T-cell (primary cell): ENCODE measurements around the gene AP2S1. TPM values are rescaled to one million over a fixed set of nuclear protein-coding genes. Genes with fewer than 3 reads are reported as not detected.
"Not testable (repeated sequence)": the region's sequence is repeated elsewhere in the genome, so short reads cannot be mapped to it uniquely, and the experiment has no call there.

Experiments used
- ATAC-seq, 4 experiments: fragments of 200-7000 bp in 3 of 4; fragments of 150-1000 bp in 1 of 4; cut with Tn5 transposase; replicated peaks in 1 of 4; 1 replicate in 3 of 4; 2 replicates in 1 of 4; pipeline ENCODE4 v1.10.0; 2021; ENCODE audit warnings: moderate library complexity in 3 of 4, mild to moderate bottlenecking in 2 of 4, moderate number of reproducible peaks in 1 of 4
- CTCF ChIA-PET, 2 donors: fragments of 300-600 bp; sonication (Branson Sonifier 250); formaldehyde crosslinking; loops; one replicate each; lab custom pipeline; 2022; ENCODE audit warnings: antibody characterized with exemption in 2 of 2; lab: Charles Lee
- POLR2A ChIA-PET, 2 donors: fragments of 300-600 bp; sonication (Branson Sonifier 250); formaldehyde crosslinking; loops; one replicate each; lab custom pipeline; 2022; ENCODE audit warnings: antibody characterized with exemption in 2 of 2; lab: Charles Lee
- DNase-seq, 35 experiments: peaks; one replicate each; pipeline versions ENCODE4 v3.0.0 to v3.0.0-alpha.2; 2013 to 2023
- H3K27ac ChIP-seq: one replicate; pipeline ENCODE4 v1.5.1; 2013; ENCODE audit warnings: low read length
- H3K27me3 ChIP-seq, 2 experiments: replicated peaks in 1 of 2; 1 replicate in 1 of 2; 2 replicates in 1 of 2; pipeline versions ENCODE4 v1.6.1 to v1.7.0; 2013; ENCODE audit warnings: low read length in 1 of 2, mixed read lengths in 1 of 2; ENCODE audit not compliant: control insufficient read depth in 2 of 2, insufficient read depth in 2 of 2; ENCODE audit errors: extremely low read depth in 1 of 2
- H3K36me3 ChIP-seq, 2 donors: 1 replicate in 1 of 2; 2 replicates in 1 of 2; pipeline versions ENCODE4 v1.6.1 to v1.7.0; 2013; ENCODE audit warnings: low read length in 1 of 2; ENCODE audit not compliant: control insufficient read depth in 2 of 2, insufficient read depth in 1 of 2; ENCODE audit errors: extremely low read depth in 1 of 2
- H3K4me1 ChIP-seq, 2 experiments: 1 replicate in 1 of 2; 2 replicates in 1 of 2; pipeline versions ENCODE4 v1.6.1 to v1.7.0; 2013; ENCODE audit warnings: low read length in 2 of 2, mixed read lengths in 1 of 2; ENCODE audit not compliant: insufficient read depth in 2 of 2, control insufficient read depth in 1 of 2; ENCODE audit errors: extremely low read depth in 1 of 2
- H3K4me3 ChIP-seq, 2 donors: 1 replicate in 1 of 2; 2 replicates in 1 of 2; pipeline versions ENCODE4 v1.5.1 to v1.7.0; 2013; ENCODE audit warnings: mild to moderate bottlenecking in 2 of 2, low read length in 1 of 2, moderate library complexity in 1 of 2; ENCODE audit not compliant: control insufficient read depth in 1 of 2; ENCODE audit errors: extremely low read depth in 1 of 2
- H3K9me3 ChIP-seq: 2 replicates; pipeline ENCODE4 v1.7.0; 2013
- H3K27ac Mint-ChIP-seq, 2 donors: one replicate each; pipeline ENCODE4 v1.8.0; 2020 to 2021; ENCODE audit warnings: mild to moderate bottlenecking in 2 of 2, mixed read lengths in 2 of 2
- H3K27me3 Mint-ChIP-seq, 2 donors: one replicate each; pipeline ENCODE4 v1.8.0; 2021 to 2022; ENCODE audit warnings: mixed read lengths in 2 of 2
- H3K36me3 Mint-ChIP-seq: one replicate; pipeline ENCODE4 v1.8.0; 2021; ENCODE audit warnings: mixed read lengths
- H3K4me1 Mint-ChIP-seq, 3 donors: one replicate each; pipeline ENCODE4 v1.8.0; 2020 to 2022; ENCODE audit warnings: mixed read lengths in 3 of 3, mild to moderate bottlenecking in 1 of 3
- H3K4me3 Mint-ChIP-seq, 3 donors: one replicate each; pipeline ENCODE4 v1.8.0; 2020 to 2022; ENCODE audit warnings: mild to moderate bottlenecking in 3 of 3, mixed read lengths in 3 of 3, moderate library complexity in 3 of 3
- H3K9me3 Mint-ChIP-seq, 3 donors: one replicate each; pipeline ENCODE4 v1.8.0; 2020 to 2022; ENCODE audit warnings: mixed read lengths in 3 of 3
- WGBS: methylation state at CpG from one replicate; pipeline ENCODE4 v1.1.5; 2013; ENCODE audit warnings: missing lambda C conversion rate; ENCODE audit not compliant: insufficient coverage; 5-methylcytosine and 5-hydroxymethylcytosine counted together
- total RNA-seq, 35 experiments: library from RNA in 6 of 35; stranded (reverse) in 6 of 35; fragments of 120-200 nt in 1 of 35; gene quantifications; one replicate each; pipeline versions ENCODE4 v1.2.1 to v1.2.4 and lab custom pipeline; 2013 to 2026

Gene AP2S1
- total RNA-seq, 5 donors from 2014 or later (not counting 1 experiment from before 2014, with no cell fraction given), result 36.6 to 51.5 (median 49.1) TPM

- POLR2A ChIA-PET, result no interaction called here
- ATAC-seq (no peak), DNase-seq (no peak)
- H3K4me1 ChIP-seq, result peaks cover 17 to 48% of the 10 kb centered on the region in 2 experiments
- H3K27me3 ChIP-seq, result no peaks in the 10 kb centered on the region
- Mint-ChIP-seq H3K27ac (peak overlapping the region; percentile 88 to 98), H3K36me3 (no peaks in the 10 kb centered on the region), H3K4me3 (peak overlapping the region in 2 of 3 donors; percentile 93 to 95), H3K9me3 (no peaks in the 10 kb centered on the region), H3K27me3 (no peaks in the 10 kb centered on the region), H3K4me1 (peaks cover 17 to 24% (median 20%) of the 10 kb centered on the region in 3 donors)
- CTCF ChIA-PET, result interaction anchor here in 1 of 2 donors (0.8 to 1.0 kb wide), 2 partner anchors 78 to 96 kb away, joined by 3 read pairs; no protein-coding TSS in a partner anchor
- peak overlapping the region; percentile 77 for H3K27ac ChIP-seq
- H3K9me3 ChIP-seq, result no peaks in the 10 kb centered on the region
- H3K4me3 ChIP-seq, result peak overlapping the region; percentile 64 to 73
- no peaks in the 10 kb centered on the region for H3K36me3 ChIP-seq
- 5% methylated on average over 13 of the region's 18 CpGs for WGBS
Observed at GRCh38 chr19:46859637-46860124, 9.0 kb upstream of the AP2S1 start.

DNA sequence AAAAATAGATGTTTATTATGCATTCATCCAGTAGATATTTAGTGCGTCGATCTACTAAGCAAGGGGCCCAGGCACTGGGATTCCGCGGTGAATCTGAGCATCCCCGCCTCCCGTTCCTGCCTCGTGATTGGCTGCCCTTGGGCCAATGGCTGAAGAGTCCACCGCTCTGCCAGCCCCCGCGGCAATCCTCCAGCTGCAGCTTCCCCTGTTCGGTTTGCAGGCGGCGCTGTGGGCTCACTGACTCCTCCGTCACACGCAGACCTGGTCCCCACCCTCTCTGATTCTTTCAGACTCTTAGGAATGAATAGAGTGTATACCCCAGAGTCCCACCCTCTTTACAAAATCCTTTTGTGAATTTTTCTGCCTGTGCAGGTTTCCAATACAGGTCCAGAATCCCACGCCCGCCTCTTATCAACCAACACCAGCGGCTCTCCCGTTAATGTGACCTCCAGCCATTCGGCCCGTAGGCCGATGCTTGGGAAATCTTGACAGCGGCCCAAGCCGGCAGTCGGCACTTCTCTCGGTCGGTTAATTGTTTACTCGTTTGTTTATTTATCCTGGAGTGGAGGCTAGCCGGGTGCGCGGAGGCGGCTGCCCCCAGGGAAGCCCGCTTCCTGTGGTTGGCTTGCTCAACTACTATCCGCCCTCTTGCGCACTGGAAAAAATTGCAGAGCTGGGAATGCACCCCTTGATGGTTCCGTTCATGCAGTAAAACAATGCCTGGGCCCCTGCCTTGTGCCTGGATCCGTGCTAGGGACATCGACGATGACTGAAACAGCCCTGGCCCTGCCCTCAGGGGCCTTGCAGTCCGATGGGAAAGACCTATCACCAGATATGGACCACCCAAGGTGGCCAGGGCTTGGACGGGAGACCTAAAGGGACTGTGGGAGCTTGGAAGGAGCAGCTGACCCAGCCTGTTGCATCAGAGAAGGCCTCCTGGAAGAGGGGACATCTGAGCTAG is 5.7 kb upstream of the AP2S1 start:
- WGBS, result 13% methylated on average over 39 of the region's 41 CpGs
- H3K27ac ChIP-seq, result no peak overlapping the region
- DNase-seq (peak; percentile 78 to 95 (median 90)), ATAC-seq (peak; percentile 59 to 70 (median 64))
- H3K36me3 ChIP-seq, result no peaks in the 10 kb centered on the region
- ChIA-PET POLR2A (no interaction called here), CTCF (interaction anchor here in 1 of 2 donors (0.6 to 1.3 kb wide), 6 partner anchors 15 to 435 kb away, joined by 3 to 6 read pairs (median 5); no protein-coding TSS in a partner anchor)
- peaks cover 9 to 22% of the 10 kb centered on the region in 2 experiments for H3K4me1 ChIP-seq
- peaks cover 17 to 24% (median 22%) of the 10 kb centered on the region in 3 donors for H3K4me1 Mint-ChIP-seq
- H3K36me3 Mint-ChIP-seq, result no peaks in the 10 kb centered on the region
- H3K27me3 ChIP-seq, result no peaks in the 10 kb centered on the region
- H3K27ac Mint-ChIP-seq, result peak overlapping the region; percentile 31 to 55
- no peaks in the 10 kb centered on the region for H3K9me3 ChIP-seq
- no peaks in the 10 kb centered on the region for H3K27me3 Mint-ChIP-seq
- peak overlapping the region; percentile 70 to 73 (median 73) for H3K4me3 Mint-ChIP-seq
- H3K9me3 Mint-ChIP-seq, result no peaks in the 10 kb centered on the region
- peak overlapping the region; percentile 27 to 71 for H3K4me3 ChIP-seq

DNA sequence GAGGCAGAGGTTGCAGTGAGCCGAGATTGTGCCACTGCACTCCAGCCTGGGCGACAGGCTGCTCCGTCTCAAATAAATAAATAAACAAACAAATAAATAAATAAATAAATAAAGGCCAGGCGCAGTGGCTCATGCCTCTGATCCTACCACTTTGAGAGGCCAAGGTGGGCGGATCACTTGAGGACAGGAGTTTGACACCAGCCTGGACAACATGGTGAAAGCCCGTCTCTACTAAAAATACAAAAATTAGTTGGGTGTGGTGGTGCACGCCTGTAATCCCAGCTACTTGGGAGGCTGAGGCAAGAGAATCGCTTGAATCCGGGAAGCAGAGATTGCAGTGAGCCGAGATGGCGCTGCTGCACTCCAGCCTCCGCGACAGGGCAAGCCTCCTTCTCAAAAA is 4.1 kb upstream of the AP2S1 start:
- ATAC-seq, H3K27ac Mint-ChIP-seq, H3K27me3 Mint-ChIP-seq, CTCF ChIA-PET, H3K4me3 ChIP-seq, DNase-seq, H3K4me3 Mint-ChIP-seq, H3K9me3 Mint-ChIP-seq, POLR2A ChIA-PET, H3K27me3 ChIP-seq, H3K36me3 ChIP-seq, H3K27ac ChIP-seq, H3K9me3 ChIP-seq, H3K36me3 Mint-ChIP-seq: not testable (repeated sequence)
- no CpG with 5 or more reads among the region's 13 CpGs for WGBS
- peaks cover 22 to 29% (median 28%) of the 10 kb centered on the region in 3 donors for H3K4me1 Mint-ChIP-seq
- peaks cover 12 to 30% of the 10 kb centered on the region in 2 experiments for H3K4me1 ChIP-seq

DNA sequence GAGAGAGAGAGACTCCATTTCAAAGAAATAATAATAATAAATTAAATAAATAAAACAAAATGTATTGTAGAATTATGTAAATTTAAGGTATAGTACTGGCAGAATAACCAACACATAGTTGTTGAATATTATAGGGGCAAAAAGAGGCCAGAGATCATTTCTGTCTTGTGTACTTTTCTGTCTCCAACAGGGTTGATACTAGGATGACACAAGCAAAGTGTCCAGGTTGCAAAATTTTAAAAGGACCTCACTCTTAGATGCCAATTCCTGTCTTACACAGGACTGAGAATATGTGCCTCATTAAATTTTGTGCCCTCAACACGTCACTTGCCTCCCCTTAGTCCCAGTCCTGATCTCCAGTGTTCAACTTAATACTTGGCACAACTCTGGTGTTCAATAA is 2.2 kb upstream of the AP2S1 start:
- H3K36me3 Mint-ChIP-seq, result peaks cover under 1% of the 10 kb centered on the region
- CTCF ChIA-PET, result no interaction called here
- WGBS, result 80% methylated on average over 1 of the region's 1 CpG

DNA sequence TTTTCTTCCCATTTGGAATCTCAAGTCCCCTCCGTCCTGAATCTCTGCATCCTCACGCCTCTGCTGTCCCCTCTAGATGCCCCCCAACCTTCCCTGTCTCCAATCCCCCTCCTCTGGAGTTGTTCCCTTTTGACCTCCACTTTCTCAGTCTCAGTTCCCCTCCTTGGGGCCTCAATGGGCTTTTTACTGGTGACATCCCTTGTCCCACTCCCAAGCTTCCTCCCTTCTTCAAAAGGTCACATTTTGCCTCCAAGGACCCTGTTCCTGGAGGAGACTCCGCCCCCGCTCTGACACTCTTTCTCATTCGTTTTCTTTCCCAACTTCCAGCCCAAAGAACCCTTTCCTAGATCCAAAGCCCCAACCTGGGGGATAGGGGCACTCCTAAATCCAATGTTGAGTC is 1.0 kb downstream of the AP2S1 start:
- no peak for ATAC-seq
- CTCF ChIA-PET, result interaction anchor here in 1 of 2 donors (0.5 kb wide), 1 partner anchor 984 kb away, joined by 4 read pairs; no protein-coding TSS in a partner anchor

More for the DNA sequence above, 2.2 kb upstream of the AP2S1 start:
- Mint-ChIP-seq H3K27me3 (no peaks in the 10 kb centered on the region), H3K4me3 (no peak overlapping the region), H3K4me1 (peaks cover 27 to 37% (median 34%) of the 10 kb centered on the region in 3 donors), H3K9me3 (no peaks in the 10 kb centered on the region), H3K27ac (no peak overlapping the region)
- no peak for DNase-seq
- H3K27me3 ChIP-seq, result no peaks in the 10 kb centered on the region
- no peaks in the 10 kb centered on the region for H3K36me3 ChIP-seq
- no peaks in the 10 kb centered on the region for H3K9me3 ChIP-seq
- no peak overlapping the region for H3K4me3 ChIP-seq
- H3K4me1 ChIP-seq, result peaks cover 15 to 34% of the 10 kb centered on the region in 2 experiments
- ATAC-seq, result no peak
- POLR2A ChIA-PET, result no interaction called here
- no peak overlapping the region for H3K27ac ChIP-seq

DNA sequence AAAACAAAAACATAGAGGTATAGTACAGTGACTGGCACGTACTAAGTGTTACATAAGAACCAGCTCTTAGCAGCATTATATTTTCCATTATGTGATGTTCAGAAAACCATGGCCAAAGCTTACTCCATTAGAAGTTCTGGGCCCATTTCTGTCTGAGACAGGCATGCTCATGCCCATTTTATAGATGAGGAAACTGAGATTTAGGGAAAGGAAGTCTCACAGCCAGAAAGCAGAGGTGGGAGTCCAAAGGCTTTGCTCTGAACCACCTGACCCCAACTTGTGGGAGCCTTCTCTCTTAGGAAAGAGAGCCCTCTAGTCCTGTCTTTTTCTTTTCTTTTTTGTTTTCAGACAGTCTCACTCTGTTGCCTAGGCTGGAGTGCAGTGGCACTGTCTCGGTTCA is 2.3 kb downstream of the AP2S1 start:
- POLR2A ChIA-PET, result interaction anchor here (0.5 to 0.7 kb wide), 2 partner anchors 214 to 330 kb away, joined by 3 to 4 read pairs; no protein-coding TSS in a partner anchor
- no peaks in the 10 kb centered on the region for H3K9me3 Mint-ChIP-seq
- H3K27me3 Mint-ChIP-seq, result no peaks in the 10 kb centered on the region
- ATAC-seq (no peak), DNase-seq (no peak)
- CTCF ChIA-PET, result no interaction called here
- H3K4me3 ChIP-seq, result no peak overlapping the region
- H3K4me1 ChIP-seq, result peaks cover 9 to 20% of the 10 kb centered on the region in 2 experiments
- no CpG with 5 or more reads among the region's 2 CpGs for WGBS
- H3K36me3 Mint-ChIP-seq, result peaks cover 15% of the 10 kb centered on the region
- no peak overlapping the region for H3K27ac ChIP-seq
- H3K27me3 ChIP-seq, result no peaks in the 10 kb centered on the region
- H3K4me1 Mint-ChIP-seq, result peaks cover 17 to 25% (median 23%) of the 10 kb centered on the region in 3 donors
- no peak overlapping the region for H3K4me3 Mint-ChIP-seq
- H3K36me3 ChIP-seq, result peaks cover 0 to 14% of the 10 kb centered on the region in 2 donors
- no peak overlapping the region for H3K27ac Mint-ChIP-seq
- H3K9me3 ChIP-seq, result no peaks in the 10 kb centered on the region

More for the DNA sequence above, 1.0 kb downstream of the AP2S1 start:
- no peaks in the 10 kb centered on the region for H3K27me3 Mint-ChIP-seq
- no peak overlapping the region for H3K27ac ChIP-seq
- POLR2A ChIA-PET, result no interaction called here
- peak overlapping the region; percentile 81 to 86 for H3K27ac Mint-ChIP-seq
- H3K4me3 Mint-ChIP-seq, result peak overlapping the region; percentile 87 to 94 (median 91)
- no peaks in the 10 kb centered on the region for H3K9me3 Mint-ChIP-seq
- H3K27me3 ChIP-seq, result no peaks in the 10 kb centered on the region
- H3K36me3 ChIP-seq, result peaks cover 0 to 3% of the 10 kb centered on the region in 2 donors
- H3K36me3 Mint-ChIP-seq, result peaks cover 10% of the 10 kb centered on the region
- H3K4me3 ChIP-seq, result peak overlapping the region; percentile 55 to 89
- H3K4me1 ChIP-seq, result peaks cover 9 to 20% of the 10 kb centered on the region in 2 experiments
- H3K9me3 ChIP-seq, result no peaks in the 10 kb centered on the region
- WGBS, result 85% methylated on average over 5 of the region's 5 CpGs
- H3K4me1 Mint-ChIP-seq, result peaks cover 17 to 26% (median 23%) of the 10 kb centered on the region in 3 donors
- no peak for DNase-seq
